Esophagus muscularis mucosa (tissue), 4 donors: Measurements from ENCODE around the gene NHLRC4.

Experiments
- EP300 ChIP-seq: sonication (generic); formaldehyde crosslinking; IDR thresholded peaks from one replicate; pipeline ENCODE4 v1.6.1; 2017; ENCODE audit warnings: antibody characterized with exemption
- POLR2A ChIP-seq: fragments of 450-650 bp; IDR thresholded peaks from one replicate; pipeline ENCODE4 v1.6.1; 2017; ENCODE audit warnings: antibody characterized with exemption, moderate library complexity, mild to moderate bottlenecking, low read depth
- POLR2AphosphoS5 ChIP-seq, 2 donors: sonication (generic); formaldehyde crosslinking; IDR thresholded peaks; one replicate each; pipeline ENCODE4 v1.6.1; 2017; ENCODE audit warnings: antibody characterized with exemption in 2 of 2
- TF ChIP-seq, protein P1 (sequence below), 3 experiments: fragments of 200-600 bp in 2 of 3; fragments of 450-650 bp in 1 of 3; sonication (generic) in 2 of 3; IDR thresholded peaks; one replicate each; pipeline ENCODE4 v1.5.1; 2017 to 2019; ENCODE audit warnings: antibody characterized with exemption in 3 of 3, mild to moderate bottlenecking in 2 of 3, moderate library complexity in 1 of 3

- TF ChIP-seq POLR2A (no peak), EP300 (no peak), POLR2AphosphoS5 (IDR thresholded peaks at IDR 0.05) (no peak)
- TF ChIP-seq, protein P1, sequence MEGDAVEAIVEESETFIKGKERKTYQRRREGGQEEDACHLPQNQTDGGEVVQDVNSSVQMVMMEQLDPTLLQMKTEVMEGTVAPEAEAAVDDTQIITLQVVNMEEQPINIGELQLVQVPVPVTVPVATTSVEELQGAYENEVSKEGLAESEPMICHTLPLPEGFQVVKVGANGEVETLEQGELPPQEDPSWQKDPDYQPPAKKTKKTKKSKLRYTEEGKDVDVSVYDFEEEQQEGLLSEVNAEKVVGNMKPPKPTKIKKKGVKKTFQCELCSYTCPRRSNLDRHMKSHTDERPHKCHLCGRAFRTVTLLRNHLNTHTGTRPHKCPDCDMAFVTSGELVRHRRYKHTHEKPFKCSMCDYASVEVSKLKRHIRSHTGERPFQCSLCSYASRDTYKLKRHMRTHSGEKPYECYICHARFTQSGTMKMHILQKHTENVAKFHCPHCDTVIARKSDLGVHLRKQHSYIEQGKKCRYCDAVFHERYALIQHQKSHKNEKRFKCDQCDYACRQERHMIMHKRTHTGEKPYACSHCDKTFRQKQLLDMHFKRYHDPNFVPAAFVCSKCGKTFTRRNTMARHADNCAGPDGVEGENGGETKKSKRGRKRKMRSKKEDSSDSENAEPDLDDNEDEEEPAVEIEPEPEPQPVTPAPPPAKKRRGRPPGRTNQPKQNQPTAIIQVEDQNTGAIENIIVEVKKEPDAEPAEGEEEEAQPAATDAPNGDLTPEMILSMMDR (IDR thresholded peaks at IDR 0.05), result no peak
Observed at GRCh38 chr16:616733-617586, 50.2 kb downstream of the NHLRC4 start.
